GM12878 (cell line): ENCODE results near the gene SMC5.

ENCODE experiments used
- CTCF ChIP-seq, 3 experiments: IDR thresholded peaks in 2 of 3; conservative IDR thresholded peaks in 1 of 3; 2 replicates each; pipeline ENCODE4 v1.5.1; 2011; ENCODE audit warnings: low read depth in 3 of 3, low read length in 3 of 3, mild to moderate bottlenecking in 3 of 3, control low read depth in 2 of 3, moderate library complexity in 2 of 3, inconsistent platforms in 1 of 3, mixed read lengths in 1 of 3; ENCODE audit not compliant: control insufficient read depth in 2 of 3, insufficient read depth in 1 of 3; ENCODE audit errors: extremely low read depth in 1 of 3
- EZH2 ChIP-seq: IDR thresholded peaks from 2 replicates; pipeline ENCODE4 v1.6.1; 2012; ENCODE audit warnings: low read depth, mild to moderate bottlenecking, control low read depth, inconsistent platforms, low read length, borderline replicate concordance; ENCODE audit not compliant: control insufficient read depth
- GABPA ChIP-seq: IDR thresholded peaks from 2 replicates; pipeline ENCODE4 v1.6.1; 2014; ENCODE audit warnings: antibody characterized with exemption, low read depth, mild to moderate bottlenecking, inconsistent platforms
- KDM1A ChIP-seq: fragments of 200-600 bp; sonication (generic); IDR thresholded peaks from 2 replicates; pipeline ENCODE4 v1.6.1; 2016; ENCODE audit warnings: borderline replicate concordance
- NR2C2 ChIP-seq: IDR thresholded peaks from 2 replicates; pipeline ENCODE4 v1.6.1; 2011; ENCODE audit warnings: borderline replicate concordance, low read depth; ENCODE audit not compliant: control insufficient read depth, insufficient read length
- SIN3A ChIP-seq: IDR thresholded peaks from 2 replicates; pipeline ENCODE4 v1.6.1; 2012; ENCODE audit warnings: low read depth, low read length, improper control_type of control experiment
- ZNF274 ChIP-seq: IDR thresholded peaks from one replicate; pipeline ENCODE4 v1.8.0; 2011; ENCODE audit not compliant: insufficient read length, insufficient read depth

GRCh38 chr9:70278305-70278704 is 19.5 kb downstream of the SMC5 start:
- TF ChIP-seq ZNF274 (no peak), EZH2 (no peak), NR2C2 (no peak), KDM1A (no peak), SIN3A (no peak), CTCF (IDR thresholded peaks at IDR 0.05 in 2 of 3, conservative IDR thresholded peaks at IDR 0.05 in 1 of 3; ENCODE audit: control insufficient read depth in 2 of 3, extremely low read depth in 1 of 3, insufficient read depth in 1 of 3, low read depth in 3 of 3, low read length in 3 of 3) (no peak), GABPA (no peak)
